ENCODE measurements around the gene SH3RF1. TPM values are rescaled to one million over a fixed set of nuclear protein-coding genes. Genes with fewer than 3 reads are reported as not detected.

Gene SH3RF1
- total RNA-seq, 1 experiment from 2014 or later = 59.5 TPM

GRCh38 chr4:169259271-169259670, 11.5 kb downstream of the SH3RF1 start:
- no peak overlapping the region for H3K9ac ChIP-seq (ENCODE audit: low read length)
- peaks cover 100% of the 10 kb centered on the region for H3K79me2 ChIP-seq (ENCODE audit: insufficient read depth, low read length)
- BruUV-seq (replicated peaks) = no TSS peak
- peaks cover under 1 to 15% of the 10 kb centered on the region in 2 experiments; a peak in 3 of 4 replicates for H3K36me3 ChIP-seq (ENCODE audit: control insufficient read depth in 1 of 2, insufficient read depth in 2 of 2, low read length in 2 of 2)
- H3K4me3 ChIP-seq (replicated peaks in 1 of 2; ENCODE audit: low read depth in 1 of 2, low read length in 2 of 2) = no peak overlapping the region
- H3K4me1 ChIP-seq (ENCODE audit: control insufficient read depth in 1 of 2, insufficient read depth in 2 of 2, low read length in 2 of 2) = peaks cover 46 to 79% of the 10 kb centered on the region in 2 experiments
- CTCF ChIA-PET = no interaction called here
- no peak for ATAC-seq
- RAD21 ChIA-PET (ENCODE audit: low non-redundant PET in 1 of 2, low total read pairs in 2 of 2, uncharacterized antibody in 2 of 2, unreplicated experiment in 2 of 2) = no interaction called here
- DNase-seq (ENCODE audit: low read depth, low spot score) = no peak
- H3K9me2 ChIP-seq (ENCODE audit: insufficient read depth) = no peaks in the 10 kb centered on the region
- POLR2A ChIA-PET = no interaction called here
- no peaks in the 10 kb centered on the region for H4K20me1 ChIP-seq (ENCODE audit: insufficient read depth)
- no peak overlapping the region for H3K27ac ChIP-seq (ENCODE audit: low read depth, low read length)
- H2AFZ ChIP-seq (ENCODE audit: low read depth, low read length, poor library complexity, severe bottlenecking) = no peak overlapping the region
- TF ChIP-seq ZFX (IDR thresholded peaks at IDR 0.05) (no peak), EZH2 (IDR thresholded peaks at IDR 0.05) (no peak), EGR1 (IDR thresholded peaks at IDR 0.05; ENCODE audit: low read depth) (no peak), RAD21 (IDR thresholded peaks at IDR 0.05; ENCODE audit: low read depth) (no peak), CTCF (IDR thresholded peaks at IDR 0.05 in 2 of 3, conservative IDR thresholded peaks at IDR 0.05 in 1 of 3; ENCODE audit: borderline replicate concordance in 1 of 3, insufficient read depth in 1 of 3, low read depth in 2 of 3, low read length in 2 of 3) (no peak), YY1 (IDR thresholded peaks at IDR 0.05; ENCODE audit: extremely low read depth, insufficient replicate concordance, low read depth, low read length) (no peak), ELF1 (IDR thresholded peaks at IDR 0.05; ENCODE audit: borderline replicate concordance, low read depth) (no peak)
- TF ChIP-seq, protein P1, sequence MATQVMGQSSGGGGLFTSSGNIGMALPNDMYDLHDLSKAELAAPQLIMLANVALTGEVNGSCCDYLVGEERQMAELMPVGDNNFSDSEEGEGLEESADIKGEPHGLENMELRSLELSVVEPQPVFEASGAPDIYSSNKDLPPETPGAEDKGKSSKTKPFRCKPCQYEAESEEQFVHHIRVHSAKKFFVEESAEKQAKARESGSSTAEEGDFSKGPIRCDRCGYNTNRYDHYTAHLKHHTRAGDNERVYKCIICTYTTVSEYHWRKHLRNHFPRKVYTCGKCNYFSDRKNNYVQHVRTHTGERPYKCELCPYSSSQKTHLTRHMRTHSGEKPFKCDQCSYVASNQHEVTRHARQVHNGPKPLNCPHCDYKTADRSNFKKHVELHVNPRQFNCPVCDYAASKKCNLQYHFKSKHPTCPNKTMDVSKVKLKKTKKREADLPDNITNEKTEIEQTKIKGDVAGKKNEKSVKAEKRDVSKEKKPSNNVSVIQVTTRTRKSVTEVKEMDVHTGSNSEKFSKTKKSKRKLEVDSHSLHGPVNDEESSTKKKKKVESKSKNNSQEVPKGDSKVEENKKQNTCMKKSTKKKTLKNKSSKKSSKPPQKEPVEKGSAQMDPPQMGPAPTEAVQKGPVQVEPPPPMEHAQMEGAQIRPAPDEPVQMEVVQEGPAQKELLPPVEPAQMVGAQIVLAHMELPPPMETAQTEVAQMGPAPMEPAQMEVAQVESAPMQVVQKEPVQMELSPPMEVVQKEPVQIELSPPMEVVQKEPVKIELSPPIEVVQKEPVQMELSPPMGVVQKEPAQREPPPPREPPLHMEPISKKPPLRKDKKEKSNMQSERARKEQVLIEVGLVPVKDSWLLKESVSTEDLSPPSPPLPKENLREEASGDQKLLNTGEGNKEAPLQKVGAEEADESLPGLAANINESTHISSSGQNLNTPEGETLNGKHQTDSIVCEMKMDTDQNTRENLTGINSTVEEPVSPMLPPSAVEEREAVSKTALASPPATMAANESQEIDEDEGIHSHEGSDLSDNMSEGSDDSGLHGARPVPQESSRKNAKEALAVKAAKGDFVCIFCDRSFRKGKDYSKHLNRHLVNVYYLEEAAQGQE (IDR thresholded peaks at IDR 0.05; ENCODE audit: low read depth) = no peak
- TF ChIP-seq, protein P2, sequence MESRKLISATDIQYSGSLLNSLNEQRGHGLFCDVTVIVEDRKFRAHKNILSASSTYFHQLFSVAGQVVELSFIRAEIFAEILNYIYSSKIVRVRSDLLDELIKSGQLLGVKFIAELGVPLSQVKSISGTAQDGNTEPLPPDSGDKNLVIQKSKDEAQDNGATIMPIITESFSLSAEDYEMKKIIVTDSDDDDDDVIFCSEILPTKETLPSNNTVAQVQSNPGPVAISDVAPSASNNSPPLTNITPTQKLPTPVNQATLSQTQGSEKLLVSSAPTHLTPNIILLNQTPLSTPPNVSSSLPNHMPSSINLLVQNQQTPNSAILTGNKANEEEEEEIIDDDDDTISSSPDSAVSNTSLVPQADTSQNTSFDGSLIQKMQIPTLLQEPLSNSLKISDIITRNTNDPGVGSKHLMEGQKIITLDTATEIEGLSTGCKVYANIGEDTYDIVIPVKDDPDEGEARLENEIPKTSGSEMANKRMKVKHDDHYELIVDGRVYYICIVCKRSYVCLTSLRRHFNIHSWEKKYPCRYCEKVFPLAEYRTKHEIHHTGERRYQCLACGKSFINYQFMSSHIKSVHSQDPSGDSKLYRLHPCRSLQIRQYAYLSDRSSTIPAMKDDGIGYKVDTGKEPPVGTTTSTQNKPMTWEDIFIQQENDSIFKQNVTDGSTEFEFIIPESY (IDR thresholded peaks at IDR 0.05; ENCODE audit: extremely low read depth, insufficient replicate concordance, low read length) = no peak
- intact Hi-C loops (cut with micrococcal nuclease) = loop anchor here (10.0 kb wide), 1 partner anchor 724 kb away; no protein-coding TSS in a partner anchor
- H3K9me3 ChIP-seq (ENCODE audit: control insufficient read depth in 1 of 2, insufficient read depth in 1 of 2, low read depth in 1 of 2, low read length in 2 of 2) = no peaks in the 10 kb centered on the region
- no peaks in the 10 kb centered on the region for H3K27me3 ChIP-seq (ENCODE audit: insufficient read depth, low read length)
- no peak overlapping the region for H3K4me2 ChIP-seq (ENCODE audit: low read length)
